OCI-LY7 (cell line): Measurements from ENCODE around the gene SIK2. TPM values are rescaled to one million over a fixed set of nuclear protein-coding genes. Genes with fewer than 3 reads are reported as not detected.

Source experiments
- BruUV-seq: library from RNA; stranded (reverse); fragments of 400-500 nt; replicated peaks from 2 replicates; lab custom pipeline; 2021; lab: Mats Ljungman, UMichigan
- CTCF ChIA-PET: fragments of 300-600 bp; sonication (Branson Sonifier 250); formaldehyde crosslinking; loops from one replicate; lab custom pipeline; 2022; ENCODE audit warnings: antibody characterized with exemption; ENCODE audit not compliant: unreplicated experiment; lab: Charles Lee
- POLR2A ChIA-PET: fragments of 300-600 bp; sonication (Branson Sonifier 250); formaldehyde crosslinking; loops from one replicate; lab custom pipeline; 2022; ENCODE audit warnings: antibody characterized with exemption; lab: Charles Lee
- DNase-seq: peaks from one replicate; pipeline ENCODE4 v3.0.0-alpha.2; 2015; ENCODE audit warnings: low spot score
- H2AFZ ChIP-seq: fragments of 200-600 bp; sonication (generic), shearing (Covaris generic); 2 replicates; pipeline ENCODE4 v1.6.1; 2014; ENCODE audit warnings: mild to moderate bottlenecking, antibody characterized with exemption, low read length, moderate library complexity
- H3K27ac ChIP-seq: fragments of 200-600 bp; sonication (generic); 2 replicates; pipeline ENCODE4 v1.5.1; 2014; ENCODE audit warnings: mixed run types, low read depth, mild to moderate bottlenecking, moderate library complexity, low read length, inconsistent platforms; ENCODE audit not compliant: poor library complexity, severe bottlenecking
- H3K36me3 ChIP-seq: fragments of 200-600 bp; sonication (generic); 2 replicates; pipeline ENCODE4 v1.6.1; 2014; ENCODE audit warnings: mild to moderate bottlenecking, antibody characterized with exemption, low read length, moderate library complexity, mixed read lengths; ENCODE audit not compliant: insufficient read depth
- H3K4me1 ChIP-seq: fragments of 200-600 bp; sonication (generic); 2 replicates; pipeline ENCODE4 v1.5.1; 2014; ENCODE audit warnings: mild to moderate bottlenecking, low read length; ENCODE audit not compliant: insufficient read depth, poor library complexity, severe bottlenecking
- H3K4me2 ChIP-seq: fragments of 200-600 bp; sonication (generic); 2 replicates; pipeline ENCODE4 v1.6.1; 2014; ENCODE audit warnings: mild to moderate bottlenecking, low read length
- H3K4me3 ChIP-seq: fragments of 200-600 bp; sonication (generic); 2 replicates; pipeline ENCODE4 v1.5.1; 2014; ENCODE audit warnings: mild to moderate bottlenecking, low read depth, low read length; ENCODE audit not compliant: poor library complexity, severe bottlenecking
- H3K79me2 ChIP-seq: fragments of 200-600 bp; sonication (generic); 2 replicates; pipeline ENCODE4 v1.6.1; 2016; ENCODE audit warnings: low read depth, mild to moderate bottlenecking, low read length, moderate library complexity, mixed read lengths; ENCODE audit not compliant: insufficient read depth
- H3K9me2 ChIP-seq: fragments of 200-600 bp; sonication (generic); 2 replicates; pipeline ENCODE4 v1.6.1; 2016; ENCODE audit warnings: mild to moderate bottlenecking, low read length, mixed read lengths; ENCODE audit not compliant: insufficient read depth
- H3K9me3 ChIP-seq: fragments of 200-600 bp; sonication (generic); 2 replicates; pipeline ENCODE4 v1.6.1; 2014; ENCODE audit warnings: mild to moderate bottlenecking, mixed run types, low read length, mixed read lengths
- H4K20me1 ChIP-seq: fragments of 200-600 bp; sonication (generic); 2 replicates; pipeline ENCODE4 v1.6.1; 2014; ENCODE audit warnings: mild to moderate bottlenecking, antibody characterized with exemption, low read length, moderate library complexity, mixed read lengths; ENCODE audit not compliant: insufficient read depth
- EZH2phosphoT487 ChIP-seq: fragments of 200-600 bp; sonication (generic); IDR thresholded peaks from 2 replicates; pipeline ENCODE4 v1.6.1; 2018; ENCODE audit warnings: low read depth, borderline replicate concordance, mild to moderate bottlenecking, mixed run types, antibody characterized with exemption, low read length, moderate library complexity, mixed read lengths
- intact Hi-C: fragments of 100-400 bp; cut with micrococcal nuclease; formaldehyde crosslinking; loops from one replicate; pipeline ENCODE4 v1.10.0; 2022; ENCODE audit not compliant: unreplicated experiment
- total RNA-seq, 2 experiments: library from RNA; depleted of rRNA in 1 of 2; stranded (reverse); fragments of >200 nt in 1 of 2; shearing (Covaris generic) in 1 of 2; gene quantifications; 2 replicates each; pipeline ENCODE4 v1.2.3, GENCODE V29; 2014 to 2022
- TF ChIP-seq, protein P1 (sequence below): fragments of 200-600 bp; sonication (generic); conservative IDR thresholded peaks from 2 replicates; pipeline ENCODE4 v1.5.1; 2014; ENCODE audit warnings: mild to moderate bottlenecking, antibody characterized with exemption, low read length, moderate library complexity, mixed read lengths

The SIK2 gene
- total RNA-seq, 2 experiments from 2014 or later: 9.8 to 16.9 TPM

DNA sequence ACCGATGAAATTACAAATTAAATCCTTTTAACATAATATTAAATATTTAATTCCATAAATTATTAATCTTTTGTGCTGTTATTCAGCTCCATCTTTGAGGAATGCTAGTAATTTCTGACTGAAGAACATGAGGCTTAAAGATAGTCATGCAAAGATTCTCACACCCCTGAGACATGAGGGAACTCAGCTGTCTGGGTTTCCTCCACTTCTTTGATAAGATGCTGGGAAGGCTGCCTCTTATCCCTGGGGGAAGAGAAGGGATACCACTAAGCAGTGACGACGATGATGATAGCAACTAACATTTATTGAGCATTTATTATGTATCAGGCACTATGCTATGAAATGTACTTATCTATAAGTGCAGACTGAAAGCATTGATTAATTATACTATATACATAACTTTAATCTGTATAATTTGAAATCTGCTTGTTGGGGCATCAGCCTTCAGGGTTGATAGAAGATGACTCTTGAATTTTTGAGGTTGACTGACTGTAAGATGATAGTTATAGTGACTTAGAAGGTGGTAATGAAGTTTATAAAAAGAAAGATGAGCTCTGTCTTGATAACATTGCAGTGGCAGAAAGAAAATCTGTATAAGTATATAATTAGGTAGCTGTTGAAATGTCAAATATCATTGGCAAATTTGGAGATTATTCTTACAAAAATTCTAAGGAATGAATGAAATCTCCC, 78.4 kb downstream of the SIK2 start:
- no peak overlapping the region for H2AFZ ChIP-seq
- no peak for TF ChIP-seq EZH2phosphoT487
- TF ChIP-seq, protein P1, sequence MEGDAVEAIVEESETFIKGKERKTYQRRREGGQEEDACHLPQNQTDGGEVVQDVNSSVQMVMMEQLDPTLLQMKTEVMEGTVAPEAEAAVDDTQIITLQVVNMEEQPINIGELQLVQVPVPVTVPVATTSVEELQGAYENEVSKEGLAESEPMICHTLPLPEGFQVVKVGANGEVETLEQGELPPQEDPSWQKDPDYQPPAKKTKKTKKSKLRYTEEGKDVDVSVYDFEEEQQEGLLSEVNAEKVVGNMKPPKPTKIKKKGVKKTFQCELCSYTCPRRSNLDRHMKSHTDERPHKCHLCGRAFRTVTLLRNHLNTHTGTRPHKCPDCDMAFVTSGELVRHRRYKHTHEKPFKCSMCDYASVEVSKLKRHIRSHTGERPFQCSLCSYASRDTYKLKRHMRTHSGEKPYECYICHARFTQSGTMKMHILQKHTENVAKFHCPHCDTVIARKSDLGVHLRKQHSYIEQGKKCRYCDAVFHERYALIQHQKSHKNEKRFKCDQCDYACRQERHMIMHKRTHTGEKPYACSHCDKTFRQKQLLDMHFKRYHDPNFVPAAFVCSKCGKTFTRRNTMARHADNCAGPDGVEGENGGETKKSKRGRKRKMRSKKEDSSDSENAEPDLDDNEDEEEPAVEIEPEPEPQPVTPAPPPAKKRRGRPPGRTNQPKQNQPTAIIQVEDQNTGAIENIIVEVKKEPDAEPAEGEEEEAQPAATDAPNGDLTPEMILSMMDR: no peak
- H3K36me3 ChIP-seq: peaks cover 10% of the 10 kb centered on the region
- no peak overlapping the region for H3K4me2 ChIP-seq
- H3K9me2 ChIP-seq: no peaks in the 10 kb centered on the region
- H3K9me3 ChIP-seq: no peaks in the 10 kb centered on the region
- no peak for DNase-seq
- POLR2A ChIA-PET: interaction anchor here (0.6 to 1.8 kb wide), 7 partner anchors 11 to 257 kb away, joined by 3 to 9 read pairs (median 3); no protein-coding TSS in a partner anchor
- no peaks in the 10 kb centered on the region for H4K20me1 ChIP-seq
- no peak overlapping the region for H3K27ac ChIP-seq
- BruUV-seq: no TSS peak
- CTCF ChIA-PET: no interaction called here
- H3K4me3 ChIP-seq: no peak overlapping the region
- H3K79me2 ChIP-seq: no peaks in the 10 kb centered on the region
- intact Hi-C loops: no loop called here
- no peaks in the 10 kb centered on the region for H3K4me1 ChIP-seq

DNA sequence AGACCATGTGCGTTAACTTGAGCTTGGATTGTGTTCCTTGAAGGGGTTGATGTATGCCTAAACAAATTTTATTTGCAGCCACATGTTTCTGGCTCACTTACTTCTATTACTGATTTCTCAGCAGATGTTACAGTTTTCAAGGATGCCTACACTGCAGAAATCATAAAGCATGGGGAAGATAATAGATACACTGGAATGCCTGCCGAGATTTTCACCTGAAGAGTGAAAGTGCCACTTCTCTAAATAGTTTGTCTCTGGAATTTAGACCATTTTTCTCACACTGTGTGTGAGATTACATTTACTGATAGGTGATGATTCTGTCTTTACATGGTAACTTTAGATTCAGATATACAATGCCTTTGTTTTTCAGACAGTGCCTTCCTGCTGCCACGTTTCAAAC, 81.6 kb downstream of the SIK2 start:
- ChIA-PET POLR2A (interaction anchor here (0.7 to 3.2 kb wide), 3 partner anchors 11 to 34 kb away, joined by 3 to 16 read pairs (median 4); no protein-coding TSS in a partner anchor), CTCF (no interaction called here)
- intact Hi-C loops: no loop called here
- H3K79me2 ChIP-seq: no peaks in the 10 kb centered on the region
- BruUV-seq: no TSS peak
- no peaks in the 10 kb centered on the region for H3K9me2 ChIP-seq
- DNase-seq: no peak
- no peak overlapping the region for H2AFZ ChIP-seq
- no peak overlapping the region for H3K27ac ChIP-seq
- peaks cover 14% of the 10 kb centered on the region for H3K36me3 ChIP-seq
- TF ChIP-seq, protein P1: no peak
- TF ChIP-seq EZH2phosphoT487: no peak
- no peaks in the 10 kb centered on the region for H3K4me1 ChIP-seq
- no peaks in the 10 kb centered on the region for H3K9me3 ChIP-seq
- H4K20me1 ChIP-seq: no peaks in the 10 kb centered on the region
- no peak overlapping the region for H3K4me2 ChIP-seq
- no peak overlapping the region for H3K4me3 ChIP-seq

DNA sequence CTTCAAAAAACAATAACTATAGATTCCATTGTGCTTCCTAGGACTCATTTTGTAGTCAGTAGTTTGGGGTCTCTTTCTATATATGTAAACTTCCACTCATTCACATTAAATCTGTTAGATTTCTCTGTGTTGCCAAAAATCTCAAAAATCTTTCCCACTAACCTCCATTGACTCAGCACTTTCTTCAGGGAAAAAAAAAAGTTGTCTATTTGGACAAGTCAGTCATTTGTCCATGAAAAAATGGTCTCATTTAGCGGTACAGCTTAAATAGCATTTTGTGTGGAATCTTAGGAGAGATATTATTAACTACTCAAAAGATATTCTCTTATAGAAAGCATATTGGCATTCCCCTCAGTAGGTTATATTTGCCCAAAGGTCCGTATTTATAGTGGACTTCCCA, 82.0 kb downstream of the SIK2 start:
- H3K27ac ChIP-seq: no peak overlapping the region
- TF ChIP-seq, protein P1: no peak
- TF ChIP-seq EZH2phosphoT487: no peak
- intact Hi-C loops: no loop called here
- ChIA-PET CTCF (no interaction called here), POLR2A (interaction anchor here (0.7 to 3.2 kb wide), 4 partner anchors 10 to 34 kb away, joined by 3 to 16 read pairs (median 4); no protein-coding TSS in a partner anchor)
- H3K4me1 ChIP-seq: no peaks in the 10 kb centered on the region
- H3K9me2 ChIP-seq: no peaks in the 10 kb centered on the region
- no peaks in the 10 kb centered on the region for H3K9me3 ChIP-seq
- no peak for DNase-seq
- no peak overlapping the region for H2AFZ ChIP-seq
- BruUV-seq: no TSS peak
- peaks cover 18% of the 10 kb centered on the region for H3K36me3 ChIP-seq
- H3K4me2 ChIP-seq: no peak overlapping the region
- H3K4me3 ChIP-seq: no peak overlapping the region
- no peaks in the 10 kb centered on the region for H4K20me1 ChIP-seq
- H3K79me2 ChIP-seq: no peaks in the 10 kb centered on the region
